GM18868 (cell line): ENCODE data around the gene PDE10A.
A peak's percentile ranks its signal among the peaks of the same experiment; 100 is the strongest.
"Not testable (repeated sequence)": the region's sequence is repeated elsewhere in the genome, so short reads cannot be mapped to it uniquely, and the experiment has no call there.

ENCODE experiments used
- ATAC-seq: cut with Tn5 transposase; IDR thresholded peaks from one replicate; pipeline ENCODE4 v1.9.1; 2021; ENCODE audit warnings: mild to moderate bottlenecking, moderate library complexity; ENCODE audit not compliant: unreplicated experiment

The PDE10A gene

GRCh38 chr6:165594584-165595333, 68.3 kb downstream of the PDE10A start:
- ATAC-seq = peak; percentile 64

GRCh38 chr6:165592947-165593346, 70.1 kb downstream of the PDE10A start:
- ATAC-seq = not testable (repeated sequence)

DNA sequence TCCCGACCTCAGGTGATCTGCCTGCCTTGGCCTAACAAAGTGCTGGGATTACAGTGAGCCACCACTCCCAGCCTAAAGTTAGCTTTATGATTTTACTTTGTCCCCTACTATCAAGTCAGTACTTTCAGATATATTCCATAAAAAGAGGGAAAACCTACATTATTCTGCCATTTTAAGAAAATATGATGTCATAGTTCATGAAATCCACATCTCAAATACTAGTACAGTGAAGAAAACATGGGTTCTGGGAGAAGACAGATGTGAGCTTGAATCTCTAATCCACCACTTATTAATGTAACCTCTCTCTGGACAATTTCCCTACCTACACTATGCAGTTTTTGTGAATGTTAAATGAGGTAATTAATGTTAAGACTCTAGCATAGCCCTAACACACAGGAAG, 74.5 kb downstream of the PDE10A start:
- ATAC-seq = no peak

- ATAC-seq = no peak
These were observed 75.8 kb downstream of the PDE10A start for GRCh38 chr6:165587206-165587605.

DNA sequence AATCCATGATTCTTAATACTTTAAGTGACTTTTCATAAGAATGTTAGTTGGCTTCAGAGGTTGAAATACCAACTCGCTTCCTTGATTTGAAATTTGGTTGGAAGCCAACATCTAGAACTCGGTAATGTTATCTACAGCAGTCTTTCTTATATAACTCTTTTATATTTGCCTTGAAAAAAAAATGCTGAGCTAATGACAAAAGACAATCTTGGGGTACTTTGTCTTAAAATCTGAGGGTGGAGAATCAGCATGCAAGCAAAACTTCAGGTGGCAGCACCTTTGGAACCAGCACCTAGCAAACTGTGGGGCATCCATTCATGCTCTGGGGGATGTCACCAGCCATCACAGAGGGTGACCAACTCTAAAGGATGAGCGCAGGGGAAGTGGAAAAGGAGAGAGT, 76.3 kb downstream of the PDE10A start:
- ATAC-seq = no peak

DNA sequence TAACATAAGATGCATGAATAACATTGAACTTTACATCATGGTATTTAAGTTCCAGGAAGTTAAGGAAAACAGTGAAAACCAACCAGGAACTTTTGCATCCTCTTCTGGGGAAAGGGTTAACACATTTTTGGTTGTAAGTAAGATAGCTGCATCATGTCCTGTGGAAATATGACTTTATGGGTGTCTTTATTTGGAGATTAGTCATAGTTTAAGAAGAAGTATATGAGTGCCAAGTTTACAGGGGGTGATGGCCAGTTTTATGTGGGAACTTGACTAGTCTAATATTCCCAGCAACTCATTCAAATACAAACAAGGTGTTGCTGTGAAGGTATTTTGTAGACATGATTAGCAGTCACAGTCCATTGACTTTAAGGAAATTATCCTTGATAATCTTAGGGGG, 78.0 kb downstream of the PDE10A start:
- ATAC-seq = no peak

DNA sequence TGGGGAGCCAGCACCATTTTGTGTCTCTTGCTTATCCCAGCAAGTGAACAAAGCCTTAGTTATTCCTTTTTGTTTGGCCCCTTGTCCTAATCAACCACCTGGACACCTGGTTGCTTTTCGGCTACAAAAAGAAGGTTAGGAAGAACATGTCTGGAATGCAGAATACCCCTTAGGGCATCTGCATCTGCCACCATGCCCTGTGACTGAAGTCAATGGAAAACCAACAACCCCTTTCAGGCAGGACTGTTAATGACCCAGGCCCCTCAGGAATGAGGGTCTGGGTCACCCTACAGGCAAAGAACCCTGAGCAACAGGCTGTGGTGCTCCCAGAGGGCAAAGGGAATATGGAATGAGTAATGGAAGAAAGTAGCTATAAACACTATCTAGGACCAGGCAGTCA, 78.5 kb downstream of the PDE10A start:
- no peak for ATAC-seq

DNA sequence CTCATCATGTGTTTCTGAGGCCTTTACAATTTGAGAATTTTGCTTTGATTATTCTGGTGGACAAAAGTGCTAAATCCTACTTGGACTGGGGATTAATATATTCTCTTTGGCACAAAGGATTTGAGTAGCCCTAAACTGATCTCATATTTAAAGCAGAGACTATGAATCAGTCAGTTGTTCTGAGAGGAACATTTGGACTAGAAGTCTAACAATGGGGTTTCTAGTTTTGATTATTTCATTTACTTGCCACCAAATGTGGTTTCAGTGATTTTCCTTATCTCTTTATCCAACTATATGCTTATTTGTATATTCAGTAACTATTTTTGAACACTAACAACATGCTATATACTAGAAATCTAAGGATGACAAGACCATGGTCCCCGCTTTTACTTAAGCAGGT, 81.4 kb downstream of the PDE10A start:
- ATAC-seq = no peak

DNA sequence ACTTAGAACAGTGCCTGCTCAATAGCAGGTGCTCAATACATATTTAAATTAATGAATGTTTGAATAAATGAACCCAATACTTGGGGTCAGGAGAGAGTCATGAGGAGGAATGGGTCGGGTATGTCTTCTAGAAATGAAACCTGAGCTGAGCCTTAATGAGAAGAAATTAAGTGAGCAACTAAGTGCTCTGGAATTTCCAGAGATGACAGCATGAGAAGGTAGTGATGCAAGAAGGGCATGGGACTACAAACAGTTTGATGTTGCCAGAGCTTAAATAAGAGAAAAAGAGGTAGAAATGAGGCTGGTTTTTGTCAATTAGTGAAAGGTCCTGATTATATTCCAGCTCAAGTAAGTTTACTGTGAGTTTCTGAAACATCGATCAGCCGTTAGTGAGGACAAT, 82.9 kb downstream of the PDE10A start:
- ATAC-seq = no peak

DNA sequence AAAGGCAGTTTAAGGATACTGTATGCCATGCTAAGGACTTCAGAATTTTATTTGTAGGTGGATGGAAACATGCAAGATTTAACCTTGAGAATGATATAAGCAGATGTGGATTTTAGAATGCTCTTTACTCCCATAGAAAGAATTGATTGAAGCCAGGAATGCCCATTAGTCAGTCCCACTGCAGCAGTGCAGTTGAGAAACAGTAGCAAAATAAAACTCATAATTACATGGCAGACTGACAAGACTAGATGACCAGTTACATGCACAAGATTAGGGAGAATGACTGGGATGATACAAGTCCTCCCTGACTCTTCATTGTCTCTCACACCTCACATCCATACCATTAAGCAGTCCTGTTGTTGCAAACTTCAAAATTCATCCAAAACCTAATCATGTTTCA, 83.9 kb downstream of the PDE10A start:
- ATAC-seq = no peak

DNA sequence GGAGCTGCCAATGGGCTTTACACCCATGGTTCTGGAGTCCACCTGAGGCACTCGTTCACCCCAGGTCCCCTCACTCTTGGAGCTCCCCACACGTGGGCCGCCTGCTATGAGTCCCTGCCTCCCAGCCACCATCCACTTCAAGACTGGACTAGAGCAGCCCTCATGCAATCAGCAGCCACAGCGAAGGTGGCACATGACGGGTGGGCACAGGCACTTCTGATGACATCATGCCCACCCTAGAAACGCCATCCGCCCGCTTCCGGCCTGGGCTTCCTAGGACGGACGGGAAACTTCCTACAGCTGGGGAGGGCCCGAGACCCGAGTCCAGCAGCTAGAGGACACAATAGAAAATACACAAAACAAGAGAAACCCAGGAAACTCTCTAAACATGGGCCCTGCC, 85.5 kb downstream of the PDE10A start:
- no peak for ATAC-seq

- no peak for ATAC-seq
These were observed 87.9 kb downstream of the PDE10A start for GRCh38 chr6:165575158-165575549.

GRCh38 chr6:165574220-165575157, 88.6 kb downstream of the PDE10A start:
- ATAC-seq = peak; percentile 35

DNA sequence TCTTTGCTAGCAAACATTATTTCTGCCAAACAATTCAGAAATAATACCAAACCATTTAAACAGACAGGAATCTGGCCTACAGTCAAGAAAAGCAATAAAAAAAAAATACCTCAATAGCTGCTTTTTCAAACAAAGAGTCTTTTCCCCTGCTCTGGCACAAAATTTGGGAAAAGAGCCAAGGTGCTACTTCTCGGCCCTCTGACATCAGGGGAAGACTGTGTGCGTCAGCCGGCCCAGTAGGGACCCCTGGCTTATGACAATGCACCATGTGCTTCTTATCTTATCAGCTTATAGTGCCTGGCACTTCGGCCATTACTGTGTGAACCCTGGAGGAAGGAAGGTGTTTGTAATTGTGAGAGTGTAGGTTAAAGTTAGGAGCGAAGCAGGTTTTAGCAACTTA, 89.4 kb downstream of the PDE10A start:
- no peak for ATAC-seq

- peak; percentile 83 for ATAC-seq
These were observed 91.3 kb downstream of the PDE10A start for GRCh38 chr6:165571721-165572132.

- no peak for ATAC-seq
These were observed 91.9 kb downstream of the PDE10A start for GRCh38 chr6:165571068-165571682.

DNA sequence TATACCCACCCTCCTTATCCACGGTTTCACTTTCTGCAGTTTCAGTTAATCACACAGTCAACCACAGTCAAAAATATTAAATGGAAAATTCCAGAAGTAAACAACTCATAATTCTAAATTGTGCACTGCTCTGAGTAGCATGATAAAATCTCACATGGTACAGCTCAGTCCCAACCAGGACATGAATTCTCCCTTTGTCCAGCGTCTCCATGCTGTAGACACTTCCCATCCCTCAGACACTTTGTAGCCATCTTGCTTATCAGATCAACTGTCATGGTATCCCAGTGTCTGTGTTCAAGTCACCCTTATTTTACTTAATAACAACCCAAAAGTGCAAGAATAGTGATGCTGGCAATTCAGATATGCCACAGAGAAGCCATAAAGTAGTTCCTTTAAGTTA, 94.7 kb downstream of the PDE10A start:
- ATAC-seq = no peak

GRCh38 chr6:165566088-165566828, 96.8 kb downstream of the PDE10A start:
- no peak for ATAC-seq

- ATAC-seq = no peak
These were observed 100.5 kb downstream of the PDE10A start for GRCh38 chr6:165562421-165563090.

- no peak for ATAC-seq
These were observed 103.4 kb downstream of the PDE10A start for GRCh38 chr6:165559632-165560031.
